HepG2 (cell line): Measurements from ENCODE around the gene RASSF4. TPM values are rescaled to one million over a fixed set of nuclear protein-coding genes. Genes with fewer than 3 reads are reported as not detected.

ENCODE experiments used
- CC2D1A ChIP-seq: sonication (generic); formaldehyde crosslinking; IDR thresholded peaks from 2 replicates; pipeline ENCODE4 v1.8.1; 2023; ENCODE audit warnings: mild to moderate bottlenecking, missing genetic modification reagents
- GTF2F1 ChIP-seq: fragments of 150-350 bp; IDR thresholded peaks from 2 replicates; pipeline ENCODE4 v1.6.1; 2014; ENCODE audit warnings: low read length
- HNRNPLL ChIP-seq: fragments of 200-400 bp; formaldehyde crosslinking; IDR thresholded peaks from 2 replicates; pipeline ENCODE4 v1.6.1; 2017; ENCODE audit warnings: mild to moderate bottlenecking, low read depth, low read length; ENCODE audit not compliant: poor library complexity, severe bottlenecking
- NR2C2 ChIP-seq: sonication (generic); formaldehyde crosslinking; IDR thresholded peaks from 2 replicates; pipeline ENCODE4 v1.4.0; 2020; ENCODE audit warnings: missing genetic modification reagents, mild to moderate bottlenecking, moderate library complexity, borderline replicate concordance
- TAF15 ChIP-seq: fragments of 200-400 bp; formaldehyde crosslinking; IDR thresholded peaks from one replicate; pipeline ENCODE4 v1.6.1; 2018; ENCODE audit warnings: mild to moderate bottlenecking, low read depth, low read length; ENCODE audit not compliant: poor library complexity, severe bottlenecking
- THAP11 ChIP-seq: IDR thresholded peaks from 2 replicates; pipeline ENCODE4 v1.6.1; 2016; ENCODE audit warnings: missing biosample characterization, missing genetic modification reagents
- ZNF180 ChIP-seq: sonication (generic); formaldehyde crosslinking; IDR thresholded peaks from 2 replicates; pipeline ENCODE4 v1.4.0; 2020; ENCODE audit warnings: low read depth, missing genetic modification reagents, borderline replicate concordance
- ZNF589 ChIP-seq: sonication (generic); formaldehyde crosslinking; conservative IDR thresholded peaks from 2 replicates; pipeline ENCODE4 v1.8.0; 2022; ENCODE audit warnings: mild to moderate bottlenecking, moderate library complexity, missing genetic modification reagents
- ZNF761 ChIP-seq: sonication (generic); formaldehyde crosslinking; conservative IDR thresholded peaks from 2 replicates; pipeline ENCODE4 v1.4.0; 2020; ENCODE audit warnings: mild to moderate bottlenecking, missing genetic modification reagents
- ZNF766 ChIP-seq: sonication (generic); formaldehyde crosslinking; IDR thresholded peaks from 2 replicates; pipeline ENCODE4 v1.5.0; 2020; ENCODE audit warnings: missing genetic modification reagents, borderline replicate concordance
- polyA plus RNA-seq, 8 experiments: library from polyadenylated mRNA; depleted of rRNA in 3 of 8; stranded (reverse) in 7 of 8; unstranded in 1 of 8; fragments of >200 nt; fragmentation: Illumina TruSeq in 4 of 8; extraction: Trizol in 4 of 8; gene quantifications; 2 replicates each; pipeline versions ENCODE4 v1.2.1 to v1.2.3, GENCODE V29; 2011 to 2016; ENCODE audit warnings: low read depth in 4 of 8, missing spikeins in 1 of 8, mixed read lengths in 1 of 8; ENCODE audit not compliant: insufficient read depth in 1 of 8
- total RNA-seq, 5 experiments: library from RNA; depleted of rRNA; stranded (reverse); fragments of >200 nt; fragmentation: Illumina TruSeq; extraction: Trizol; gene quantifications; 2 replicates each; pipeline ENCODE4 v1.2.3, GENCODE V29; 2016; ENCODE audit warnings: low read depth in 1 of 5
- TF ChIP-seq, protein P1 (sequence below): IDR thresholded peaks from 2 replicates; pipeline ENCODE4 v1.4.0; 2020; ENCODE audit warnings: mild to moderate bottlenecking, missing genetic modification reagents
- TF ChIP-seq, protein P2 (sequence below): sonication (generic); formaldehyde crosslinking; conservative IDR thresholded peaks from 2 replicates; pipeline ENCODE4 v1.4.0; 2020; ENCODE audit warnings: missing genetic modification reagents
- TF ChIP-seq, protein P3 (sequence below): sonication (generic); formaldehyde crosslinking; IDR thresholded peaks from 2 replicates; pipeline ENCODE4 v1.4.0; 2020; ENCODE audit warnings: missing genetic modification reagents, borderline replicate concordance
- TF ChIP-seq, protein P4 (sequence below): sonication (generic); formaldehyde crosslinking; conservative IDR thresholded peaks from 2 replicates; pipeline ENCODE4 v1.5.0; 2020; ENCODE audit warnings: missing genetic modification reagents

RASSF4 gene
- total and polyA plus RNA-seq, 2 of the 13 experiments (the other 11 are each of a cell fraction or from before 2014, with no cell fraction given) = 34.0 to 51.7 TPM

DNA sequence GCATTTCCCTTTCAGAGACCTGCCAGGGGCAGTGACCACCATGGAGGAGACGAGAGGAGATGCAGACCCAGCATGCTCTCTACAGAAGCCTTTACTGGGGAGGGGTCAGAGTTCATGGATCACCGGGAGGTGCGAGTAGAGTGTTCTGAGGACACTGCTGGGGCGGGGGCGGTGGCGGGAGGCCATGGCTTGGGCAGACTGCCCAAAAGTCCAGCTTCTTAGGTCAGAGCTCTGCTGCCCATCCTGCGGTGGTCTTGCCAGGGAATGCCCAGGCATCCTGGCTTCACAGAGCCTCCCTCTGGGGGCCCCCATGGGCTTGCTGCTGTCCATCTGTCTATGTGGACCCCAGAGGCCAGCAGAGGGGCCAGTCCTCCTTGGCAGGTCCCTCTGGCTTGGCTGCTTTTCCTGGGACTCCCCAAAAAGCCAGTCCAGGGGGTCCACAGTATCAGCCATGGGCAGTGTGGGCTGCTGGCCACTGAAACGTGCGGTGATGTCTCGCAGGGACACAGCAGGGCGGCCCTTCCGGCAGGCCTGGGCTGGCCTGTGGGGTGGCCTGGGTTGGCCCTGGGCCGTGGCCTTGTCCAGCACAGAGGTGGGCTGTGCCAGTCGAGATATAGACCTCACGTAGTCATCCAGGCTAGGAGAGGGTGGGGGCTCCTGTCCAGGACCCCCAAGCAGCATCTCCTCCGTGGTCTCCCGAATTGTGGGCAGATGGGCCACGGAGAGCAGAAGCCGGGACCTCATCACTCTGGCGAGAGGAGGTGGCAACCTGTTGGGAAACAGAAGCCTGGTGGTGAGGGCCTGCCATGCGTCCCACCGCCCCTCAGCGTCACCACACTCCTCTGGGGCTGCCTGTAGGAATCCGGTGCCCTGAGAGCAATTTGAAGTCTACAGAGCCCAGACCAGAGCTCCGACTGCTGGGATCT lies 17.9 kb downstream of the RASSF4 start (continued):
- TF ChIP-seq ZNF589 (CRISPR knock-in tag) = no peak
- TF ChIP-seq, protein P1, sequence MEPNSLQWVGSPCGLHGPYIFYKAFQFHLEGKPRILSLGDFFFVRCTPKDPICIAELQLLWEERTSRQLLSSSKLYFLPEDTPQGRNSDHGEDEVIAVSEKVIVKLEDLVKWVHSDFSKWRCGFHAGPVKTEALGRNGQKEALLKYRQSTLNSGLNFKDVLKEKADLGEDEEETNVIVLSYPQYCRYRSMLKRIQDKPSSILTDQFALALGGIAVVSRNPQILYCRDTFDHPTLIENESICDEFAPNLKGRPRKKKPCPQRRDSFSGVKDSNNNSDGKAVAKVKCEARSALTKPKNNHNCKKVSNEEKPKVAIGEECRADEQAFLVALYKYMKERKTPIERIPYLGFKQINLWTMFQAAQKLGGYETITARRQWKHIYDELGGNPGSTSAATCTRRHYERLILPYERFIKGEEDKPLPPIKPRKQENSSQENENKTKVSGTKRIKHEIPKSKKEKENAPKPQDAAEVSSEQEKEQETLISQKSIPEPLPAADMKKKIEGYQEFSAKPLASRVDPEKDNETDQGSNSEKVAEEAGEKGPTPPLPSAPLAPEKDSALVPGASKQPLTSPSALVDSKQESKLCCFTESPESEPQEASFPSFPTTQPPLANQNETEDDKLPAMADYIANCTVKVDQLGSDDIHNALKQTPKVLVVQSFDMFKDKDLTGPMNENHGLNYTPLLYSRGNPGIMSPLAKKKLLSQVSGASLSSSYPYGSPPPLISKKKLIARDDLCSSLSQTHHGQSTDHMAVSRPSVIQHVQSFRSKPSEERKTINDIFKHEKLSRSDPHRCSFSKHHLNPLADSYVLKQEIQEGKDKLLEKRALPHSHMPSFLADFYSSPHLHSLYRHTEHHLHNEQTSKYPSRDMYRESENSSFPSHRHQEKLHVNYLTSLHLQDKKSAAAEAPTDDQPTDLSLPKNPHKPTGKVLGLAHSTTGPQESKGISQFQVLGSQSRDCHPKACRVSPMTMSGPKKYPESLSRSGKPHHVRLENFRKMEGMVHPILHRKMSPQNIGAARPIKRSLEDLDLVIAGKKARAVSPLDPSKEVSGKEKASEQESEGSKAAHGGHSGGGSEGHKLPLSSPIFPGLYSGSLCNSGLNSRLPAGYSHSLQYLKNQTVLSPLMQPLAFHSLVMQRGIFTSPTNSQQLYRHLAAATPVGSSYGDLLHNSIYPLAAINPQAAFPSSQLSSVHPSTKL = no peak
- TF ChIP-seq, protein P2, sequence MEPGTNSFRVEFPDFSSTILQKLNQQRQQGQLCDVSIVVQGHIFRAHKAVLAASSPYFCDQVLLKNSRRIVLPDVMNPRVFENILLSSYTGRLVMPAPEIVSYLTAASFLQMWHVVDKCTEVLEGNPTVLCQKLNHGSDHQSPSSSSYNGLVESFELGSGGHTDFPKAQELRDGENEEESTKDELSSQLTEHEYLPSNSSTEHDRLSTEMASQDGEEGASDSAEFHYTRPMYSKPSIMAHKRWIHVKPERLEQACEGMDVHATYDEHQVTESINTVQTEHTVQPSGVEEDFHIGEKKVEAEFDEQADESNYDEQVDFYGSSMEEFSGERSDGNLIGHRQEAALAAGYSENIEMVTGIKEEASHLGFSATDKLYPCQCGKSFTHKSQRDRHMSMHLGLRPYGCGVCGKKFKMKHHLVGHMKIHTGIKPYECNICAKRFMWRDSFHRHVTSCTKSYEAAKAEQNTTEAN (CRISPR knock-in tag) = no peak; the same call in none of the 2 replicates
- TF ChIP-seq, protein P3, sequence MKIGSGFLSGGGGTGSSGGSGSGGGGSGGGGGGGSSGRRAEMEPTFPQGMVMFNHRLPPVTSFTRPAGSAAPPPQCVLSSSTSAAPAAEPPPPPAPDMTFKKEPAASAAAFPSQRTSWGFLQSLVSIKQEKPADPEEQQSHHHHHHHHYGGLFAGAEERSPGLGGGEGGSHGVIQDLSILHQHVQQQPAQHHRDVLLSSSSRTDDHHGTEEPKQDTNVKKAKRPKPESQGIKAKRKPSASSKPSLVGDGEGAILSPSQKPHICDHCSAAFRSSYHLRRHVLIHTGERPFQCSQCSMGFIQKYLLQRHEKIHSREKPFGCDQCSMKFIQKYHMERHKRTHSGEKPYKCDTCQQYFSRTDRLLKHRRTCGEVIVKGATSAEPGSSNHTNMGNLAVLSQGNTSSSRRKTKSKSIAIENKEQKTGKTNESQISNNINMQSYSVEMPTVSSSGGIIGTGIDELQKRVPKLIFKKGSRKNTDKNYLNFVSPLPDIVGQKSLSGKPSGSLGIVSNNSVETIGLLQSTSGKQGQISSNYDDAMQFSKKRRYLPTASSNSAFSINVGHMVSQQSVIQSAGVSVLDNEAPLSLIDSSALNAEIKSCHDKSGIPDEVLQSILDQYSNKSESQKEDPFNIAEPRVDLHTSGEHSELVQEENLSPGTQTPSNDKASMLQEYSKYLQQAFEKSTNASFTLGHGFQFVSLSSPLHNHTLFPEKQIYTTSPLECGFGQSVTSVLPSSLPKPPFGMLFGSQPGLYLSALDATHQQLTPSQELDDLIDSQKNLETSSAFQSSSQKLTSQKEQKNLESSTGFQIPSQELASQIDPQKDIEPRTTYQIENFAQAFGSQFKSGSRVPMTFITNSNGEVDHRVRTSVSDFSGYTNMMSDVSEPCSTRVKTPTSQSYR (CRISPR knock-in tag) = no peak
- TF ChIP-seq, protein P4, sequence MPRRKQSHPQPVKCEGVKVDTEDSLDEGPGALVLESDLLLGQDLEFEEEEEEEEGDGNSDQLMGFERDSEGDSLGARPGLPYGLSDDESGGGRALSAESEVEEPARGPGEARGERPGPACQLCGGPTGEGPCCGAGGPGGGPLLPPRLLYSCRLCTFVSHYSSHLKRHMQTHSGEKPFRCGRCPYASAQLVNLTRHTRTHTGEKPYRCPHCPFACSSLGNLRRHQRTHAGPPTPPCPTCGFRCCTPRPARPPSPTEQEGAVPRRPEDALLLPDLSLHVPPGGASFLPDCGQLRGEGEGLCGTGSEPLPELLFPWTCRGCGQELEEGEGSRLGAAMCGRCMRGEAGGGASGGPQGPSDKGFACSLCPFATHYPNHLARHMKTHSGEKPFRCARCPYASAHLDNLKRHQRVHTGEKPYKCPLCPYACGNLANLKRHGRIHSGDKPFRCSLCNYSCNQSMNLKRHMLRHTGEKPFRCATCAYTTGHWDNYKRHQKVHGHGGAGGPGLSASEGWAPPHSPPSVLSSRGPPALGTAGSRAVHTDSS (CRISPR knock-in tag) = no peak
- no peak for TF ChIP-seq THAP11
- TF ChIP-seq CC2D1A (CRISPR knock-in tag) = peak; percentile 97; the same call in 1 of the 2 replicates
- peak; percentile 19 for TF ChIP-seq HNRNPLL
- TF ChIP-seq ZNF180 (CRISPR knock-in tag) = no peak
- no peak for TF ChIP-seq GTF2F1
- TF ChIP-seq NR2C2 (CRISPR knock-in tag) = peak; percentile 74
- TF ChIP-seq ZNF761 = no peak
- peak; percentile 27; the same call in 1 of the 2 replicates for TF ChIP-seq ZNF766
- no peak for TF ChIP-seq TAF15
